Eye (tissue), 1 donor: Measurements from ENCODE around the gene INCA1.

Experiments used
- DNase-seq: peaks from one replicate; pipeline ENCODE4 v3.0.0-alpha.2; 2015

Gene INCA1

GRCh38 chr17:4947411-4948165 lies 49.7 kb downstream of the INCA1 start:
- peak; percentile 81 for DNase-seq

DNA sequence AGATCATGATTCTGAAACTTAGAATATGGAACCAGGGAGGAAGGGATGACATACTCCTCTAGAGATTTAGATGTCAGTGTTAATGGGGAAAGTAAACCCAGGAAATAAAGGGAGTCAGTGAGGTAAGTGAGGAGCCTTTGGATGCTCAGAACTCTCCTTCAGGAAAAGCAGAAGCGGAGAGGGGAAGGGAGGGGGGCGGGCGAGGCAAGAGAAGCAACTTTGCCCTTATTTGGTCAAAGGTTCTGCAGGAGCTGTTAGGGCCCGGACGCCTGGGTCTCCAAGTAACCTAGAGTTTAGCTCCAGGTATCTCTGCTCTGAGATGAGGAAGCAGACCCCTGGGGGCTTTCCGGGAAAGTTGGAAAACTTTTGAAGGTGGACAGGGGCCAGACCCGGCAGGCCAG lies 50.3 kb downstream of the INCA1 start:
- peak; percentile 12 for DNase-seq

DNA sequence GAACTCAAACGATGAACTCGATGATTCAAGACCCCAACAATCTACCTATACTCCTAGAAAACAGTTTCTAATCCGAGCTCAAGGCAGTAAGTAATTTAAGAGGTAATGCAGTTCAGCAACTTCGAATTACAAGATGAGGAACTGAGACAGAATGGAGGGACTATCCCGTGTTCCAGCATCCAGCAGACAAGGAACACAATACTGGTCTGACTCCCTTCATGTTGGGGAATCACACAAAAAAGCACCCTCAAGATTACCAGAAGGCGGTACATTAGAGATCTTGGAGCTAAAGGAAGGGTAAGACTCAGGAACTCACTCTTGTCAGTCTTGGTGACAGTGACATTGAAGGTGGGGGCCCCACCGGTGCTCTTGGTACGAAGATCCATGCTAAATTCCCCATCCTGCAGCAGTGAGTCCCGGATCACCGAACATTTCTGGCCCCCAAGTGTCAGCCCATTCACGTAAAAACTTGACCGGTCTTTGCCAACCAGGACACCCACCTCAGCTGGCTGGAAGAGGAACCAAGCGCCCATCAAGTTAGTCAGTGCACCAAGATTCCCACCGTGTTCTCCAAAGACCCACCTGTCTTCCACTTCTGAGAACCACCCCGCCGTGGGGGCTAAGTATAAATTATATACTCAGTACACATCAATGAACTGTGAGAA lies 50.9 kb downstream of the INCA1 start:
- DNase-seq = no peak

DNA sequence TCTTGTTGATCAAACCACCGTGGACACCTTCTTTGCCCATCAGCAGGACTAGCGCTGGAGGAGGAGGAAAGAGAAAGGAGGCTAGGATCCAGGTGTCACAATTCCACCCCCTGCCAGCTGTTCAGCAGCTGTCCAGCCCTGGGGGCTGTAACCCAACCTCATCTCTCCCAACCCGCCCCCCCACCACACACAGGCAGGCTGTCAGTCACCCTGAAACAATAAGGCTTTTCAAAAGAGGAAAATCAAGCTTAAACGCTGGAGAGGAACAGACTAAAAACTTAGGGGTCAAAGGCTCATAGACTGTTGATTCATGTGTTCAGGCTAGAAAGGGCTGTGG lies 51.4 kb downstream of the INCA1 start:
- no peak for DNase-seq

DNA sequence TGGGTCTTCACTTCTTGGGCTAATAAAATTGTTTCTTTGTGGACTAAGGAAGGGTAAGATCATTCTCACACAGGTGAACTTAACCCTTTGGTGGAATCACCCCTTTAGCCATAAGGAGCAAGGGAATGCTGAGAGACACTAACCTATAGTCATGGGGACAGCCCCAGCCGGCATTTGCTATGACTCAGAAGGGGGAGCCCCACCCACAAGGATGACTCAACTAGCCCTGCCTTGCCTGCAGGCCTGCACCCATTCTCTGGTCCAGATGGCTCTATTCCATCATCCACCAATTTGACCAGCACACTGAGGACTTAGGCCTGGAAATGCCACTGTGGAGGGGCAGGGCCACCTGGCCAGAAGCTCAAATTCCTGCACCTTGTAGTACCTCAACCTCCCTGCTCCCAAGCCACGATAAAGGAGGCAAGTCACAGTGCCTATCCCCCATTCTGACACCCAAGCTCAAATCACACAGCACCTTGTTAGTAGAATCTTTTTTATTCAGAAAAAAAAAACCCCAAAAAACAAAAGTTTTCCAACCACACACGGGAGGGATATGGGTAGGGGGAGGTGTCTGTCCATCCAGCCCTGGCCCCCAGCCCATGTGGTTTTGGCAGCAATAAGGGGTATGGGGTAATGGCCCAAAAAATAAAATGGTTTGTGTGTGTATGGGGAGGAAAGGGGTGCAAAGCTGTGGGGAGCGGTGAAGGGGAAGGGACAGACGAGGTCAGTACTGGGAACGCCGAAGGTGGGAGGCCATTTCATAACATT lies 52.0 kb downstream of the INCA1 start:
- peak; percentile 14 for DNase-seq

DNA sequence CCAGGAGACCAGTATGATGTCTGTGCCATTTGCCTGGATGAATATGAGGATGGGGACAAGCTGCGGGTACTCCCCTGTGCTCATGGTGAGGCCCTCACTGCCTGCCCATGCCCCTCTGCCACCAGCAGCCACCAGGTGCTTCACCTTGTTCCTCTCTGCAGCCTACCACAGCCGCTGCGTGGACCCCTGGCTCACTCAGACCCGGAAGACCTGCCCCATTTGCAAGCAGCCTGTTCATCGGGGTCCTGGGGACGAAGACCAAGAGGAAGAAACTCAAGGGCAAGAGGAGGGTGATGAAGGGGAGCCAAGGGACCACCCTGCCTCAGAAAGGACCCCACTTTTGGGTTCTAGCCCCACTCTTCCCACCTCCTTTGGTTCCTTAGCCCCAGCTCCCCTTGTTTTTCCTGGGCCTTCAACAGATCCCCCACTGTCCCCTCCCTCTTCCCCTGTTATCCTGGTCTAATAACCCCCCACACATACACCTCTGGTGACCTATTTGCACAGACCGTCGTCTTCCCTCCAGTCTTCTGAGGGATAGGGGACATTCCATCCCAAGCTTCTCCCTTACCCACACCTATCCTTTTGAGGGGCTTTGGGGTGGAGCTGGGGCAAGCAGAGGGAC lies 52.7 kb downstream of the INCA1 start:
- DNase-seq = no peak

DNA sequence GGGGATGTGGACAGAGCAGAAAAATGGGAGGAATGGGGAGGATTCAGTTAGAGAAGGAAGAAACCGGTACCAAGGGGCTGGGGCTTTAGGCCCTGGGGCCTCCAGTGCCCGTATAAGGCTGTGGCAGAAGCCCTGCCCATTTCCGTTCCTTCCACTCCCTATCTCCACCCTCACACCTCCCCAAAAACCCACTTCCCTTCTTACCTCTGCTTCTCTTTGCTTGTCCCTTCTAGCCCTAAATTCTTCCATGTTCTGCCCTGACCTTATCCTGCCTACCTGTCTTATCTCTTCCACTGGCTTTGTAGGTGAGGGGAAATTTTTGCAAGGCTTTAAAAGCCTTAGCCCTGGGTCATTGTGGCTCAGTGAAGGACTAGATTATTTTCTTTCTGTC lies 53.2 kb downstream of the INCA1 start:
- DNase-seq = no peak

DNA sequence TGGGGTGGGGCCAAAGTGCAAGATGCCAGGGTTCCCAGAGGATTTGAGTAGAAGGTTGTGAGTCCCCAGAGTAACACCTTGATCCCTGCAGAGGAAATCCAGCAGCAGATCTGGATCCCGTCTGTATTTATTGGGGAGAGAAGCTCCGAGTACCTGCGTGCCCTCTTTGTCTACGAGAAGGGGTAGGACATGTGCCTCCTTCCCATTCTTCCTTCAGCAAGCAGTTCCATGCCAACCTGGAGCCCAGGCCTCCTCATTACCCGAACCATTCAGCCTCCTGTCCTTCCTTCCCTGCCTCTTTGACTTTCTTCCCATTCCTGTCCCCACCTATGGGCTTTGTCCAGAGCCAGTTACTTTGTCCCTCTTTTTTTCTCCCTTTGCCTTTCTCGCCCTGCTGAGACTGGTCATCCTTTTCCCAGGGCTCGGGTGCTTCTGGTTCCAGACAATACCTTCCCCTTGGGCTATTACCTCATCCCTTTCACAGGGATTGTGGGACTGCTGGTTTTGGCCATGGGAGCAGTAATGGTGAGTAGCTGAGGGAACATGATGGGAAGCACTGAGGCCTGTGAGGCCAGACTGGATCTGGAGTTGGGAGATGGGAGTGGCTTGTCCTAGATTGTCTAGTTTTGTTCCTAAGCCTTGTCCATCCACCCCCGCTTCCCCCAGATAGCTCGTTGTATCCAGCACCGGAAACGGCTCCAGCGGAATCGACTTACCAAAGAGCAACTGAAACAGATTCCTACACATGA lies 54.4 kb downstream of the INCA1 start:
- DNase-seq = no peak

GRCh38 chr17:4941319-4941610 lies 56.1 kb downstream of the INCA1 start:
- DNase-seq = no peak

DNA sequence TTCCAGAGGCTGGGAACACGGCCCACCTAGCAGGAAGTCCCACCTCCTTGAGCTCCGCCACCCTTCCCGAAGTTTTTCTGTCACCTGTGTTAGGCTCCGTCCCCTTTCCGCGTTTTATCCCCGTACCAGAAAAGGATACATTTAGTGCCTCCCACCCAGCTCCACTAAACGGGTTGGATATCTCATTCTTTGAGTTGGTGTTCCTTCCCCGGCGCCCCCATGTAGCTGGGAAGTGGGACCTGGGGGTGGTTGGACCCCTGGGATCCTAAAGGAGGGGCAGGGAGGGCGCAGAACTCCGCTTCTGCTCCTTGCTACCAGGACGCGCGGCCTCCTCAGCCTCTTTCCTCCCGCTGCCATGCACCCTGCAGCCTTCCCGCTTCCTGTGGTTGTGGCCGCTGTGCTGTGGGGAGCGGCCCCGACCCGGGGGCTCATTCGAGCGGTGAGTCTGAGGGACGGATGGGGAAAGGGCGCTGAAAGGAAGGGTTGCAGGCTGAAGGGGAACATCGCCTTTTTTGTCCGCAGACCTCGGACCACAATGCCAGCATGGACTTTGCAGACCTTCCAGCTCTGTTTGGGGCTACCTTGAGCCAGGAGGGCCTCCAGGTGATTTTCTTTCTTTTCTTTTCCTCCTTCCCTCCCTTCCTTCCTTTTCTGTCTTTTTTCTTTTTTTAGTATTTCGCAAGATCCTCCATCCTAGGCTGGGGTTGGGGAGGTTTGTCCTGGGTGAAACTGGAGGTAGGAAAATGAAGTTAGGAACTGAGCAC lies 56.6 kb downstream of the INCA1 start:
- no peak for DNase-seq

GRCh38 chr17:4939796-4940554 lies 57.3 kb downstream of the INCA1 start, which contains the start of the genes RNF167 and SLC25A11:
RNF167 (plus strand) TSS chr17:4940268; CDS start chr17:4940910, 642 bp downstream.
SLC25A11 (minus strand) TSS chr17:4940046; CDS start chr17:4939910, 136 bp downstream.
- peak; percentile 100 for DNase-seq

DNA sequence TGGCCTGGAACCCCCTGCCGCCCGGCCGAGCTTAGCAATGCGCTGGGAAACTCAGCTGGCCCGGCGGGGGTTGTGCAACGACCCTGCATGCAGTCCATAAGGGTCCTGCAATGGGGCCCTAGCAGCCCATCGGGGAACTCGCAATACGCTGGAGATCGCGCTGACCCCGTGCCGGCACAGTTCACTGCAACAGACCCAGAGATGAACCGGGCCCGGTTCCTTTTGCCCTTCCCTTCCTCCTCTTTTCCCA lies 57.9 kb downstream of the INCA1 start:
- DNase-seq = no peak

GRCh38 chr17:4938688-4939545 lies 58.4 kb downstream of the INCA1 start:
- no peak for DNase-seq
